ENCODE data around the gene B3GNT4.

The B3GNT4 gene

DNA sequence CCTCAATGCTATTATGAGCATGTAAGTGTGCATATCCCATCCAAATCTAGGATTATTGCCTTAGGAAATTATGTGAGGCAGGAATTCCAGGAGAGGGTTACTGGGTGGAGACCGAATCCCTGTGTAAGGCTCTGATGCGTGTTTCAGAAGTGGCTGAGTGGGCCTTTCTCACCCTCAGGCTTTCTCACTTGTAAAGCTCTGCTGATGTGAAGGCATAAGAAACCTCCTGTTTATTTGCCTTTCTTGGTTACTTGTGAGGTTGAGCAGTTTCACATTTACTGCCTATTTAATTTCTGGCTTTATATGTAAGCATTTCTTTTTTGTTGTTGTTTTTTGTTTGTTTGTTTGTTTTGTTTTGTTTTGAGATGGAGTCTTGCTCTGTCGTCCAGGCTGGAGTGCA lies 40.5 kb upstream of the B3GNT4 start:
- no peak overlapping the region for H3K4me3 ChIP-seq (ENCODE audit: low read depth, low read length)
- no peak for TF ChIP-seq CTCF (IDR thresholded peaks at IDR 0.05; ENCODE audit: borderline replicate concordance, insufficient read depth, low read depth, low read length)

DNA sequence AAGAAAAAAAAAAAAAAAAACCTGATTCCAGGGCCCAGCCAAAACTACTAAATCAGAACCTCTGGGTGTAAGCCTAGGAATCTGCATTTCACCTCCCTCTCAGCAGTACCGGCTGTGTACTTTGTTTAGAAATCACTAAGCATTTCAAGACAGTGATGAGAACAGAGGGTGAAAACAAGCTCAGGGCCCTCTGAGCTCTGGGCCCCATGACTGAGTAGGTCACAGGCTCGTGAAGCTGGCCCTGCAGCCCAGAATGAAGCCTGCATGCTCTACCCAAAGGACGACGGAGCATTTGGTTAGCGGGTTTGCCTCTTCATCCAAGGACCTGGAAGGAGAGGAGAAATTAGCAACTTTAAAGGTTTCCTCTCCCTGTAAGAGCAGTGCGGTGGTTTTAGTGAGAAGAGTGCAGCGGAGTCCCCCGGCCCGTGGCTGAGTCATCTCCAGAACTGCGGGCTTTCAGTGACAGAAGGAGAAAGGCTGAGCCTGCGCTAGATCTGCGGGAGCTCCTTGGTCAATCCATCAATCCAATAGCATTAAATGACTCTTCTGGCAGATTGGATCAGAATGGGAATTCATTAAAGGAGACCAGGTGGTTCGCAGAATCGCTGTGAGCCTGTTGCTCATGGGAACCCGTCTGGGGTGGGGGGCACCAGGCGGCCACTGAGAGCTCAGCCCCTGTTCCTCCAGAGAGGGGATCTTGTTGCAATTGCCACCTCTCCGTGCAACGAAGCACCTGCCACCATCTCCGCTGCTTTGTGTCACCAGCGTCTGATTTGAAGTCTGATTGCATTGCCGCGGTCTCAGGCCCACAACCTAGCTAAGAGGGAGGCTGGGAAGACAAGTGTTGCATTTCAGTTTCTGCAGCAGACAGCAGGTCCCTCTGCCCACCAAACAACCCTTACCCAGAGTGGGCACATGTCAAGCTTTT lies 36.8 kb upstream of the B3GNT4 start:
- TF ChIP-seq CTCF (IDR thresholded peaks at IDR 0.05; ENCODE audit: borderline replicate concordance, insufficient read depth, low read depth, low read length), result no peak
- no peak overlapping the region for H3K4me3 ChIP-seq (ENCODE audit: low read depth, low read length)

GRCh38 chr12:122167356-122167925 lies 36.1 kb upstream of the B3GNT4 start:
- no peak for TF ChIP-seq CTCF (IDR thresholded peaks at IDR 0.05; ENCODE audit: borderline replicate concordance, insufficient read depth, low read depth, low read length)
- H3K4me3 ChIP-seq (ENCODE audit: low read depth, low read length), result no peak overlapping the region

DNA sequence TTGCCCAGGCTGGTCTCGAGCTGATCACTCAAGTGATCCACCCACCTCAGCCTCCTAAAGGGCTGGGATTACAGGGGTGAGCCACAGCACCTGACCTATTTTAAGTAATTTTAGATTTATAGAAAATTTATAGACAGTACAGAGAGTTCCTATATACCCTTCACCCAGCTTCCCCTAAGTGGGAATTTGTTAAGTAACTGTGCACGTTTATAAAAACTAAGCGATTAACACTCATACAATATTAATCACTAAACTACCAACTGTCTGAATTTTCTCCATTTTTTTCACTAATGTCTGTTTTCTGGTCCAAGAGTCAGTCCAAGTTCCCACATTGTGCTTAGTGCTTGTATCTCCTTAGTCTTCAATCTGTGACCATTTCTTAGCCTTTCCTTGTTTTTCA lies 35.0 kb upstream of the B3GNT4 start:
- no peak for TF ChIP-seq CTCF (IDR thresholded peaks at IDR 0.05; ENCODE audit: borderline replicate concordance, insufficient read depth, low read depth, low read length)
- no peak overlapping the region for H3K4me3 ChIP-seq (ENCODE audit: low read depth, low read length)

GRCh38 chr12:122171399-122171798 lies 32.1 kb upstream of the B3GNT4 start:
- TF ChIP-seq CTCF (IDR thresholded peaks at IDR 0.05; ENCODE audit: borderline replicate concordance, insufficient read depth, low read depth, low read length), result no peak
- H3K4me3 ChIP-seq (ENCODE audit: low read depth, low read length), result no peak overlapping the region

DNA sequence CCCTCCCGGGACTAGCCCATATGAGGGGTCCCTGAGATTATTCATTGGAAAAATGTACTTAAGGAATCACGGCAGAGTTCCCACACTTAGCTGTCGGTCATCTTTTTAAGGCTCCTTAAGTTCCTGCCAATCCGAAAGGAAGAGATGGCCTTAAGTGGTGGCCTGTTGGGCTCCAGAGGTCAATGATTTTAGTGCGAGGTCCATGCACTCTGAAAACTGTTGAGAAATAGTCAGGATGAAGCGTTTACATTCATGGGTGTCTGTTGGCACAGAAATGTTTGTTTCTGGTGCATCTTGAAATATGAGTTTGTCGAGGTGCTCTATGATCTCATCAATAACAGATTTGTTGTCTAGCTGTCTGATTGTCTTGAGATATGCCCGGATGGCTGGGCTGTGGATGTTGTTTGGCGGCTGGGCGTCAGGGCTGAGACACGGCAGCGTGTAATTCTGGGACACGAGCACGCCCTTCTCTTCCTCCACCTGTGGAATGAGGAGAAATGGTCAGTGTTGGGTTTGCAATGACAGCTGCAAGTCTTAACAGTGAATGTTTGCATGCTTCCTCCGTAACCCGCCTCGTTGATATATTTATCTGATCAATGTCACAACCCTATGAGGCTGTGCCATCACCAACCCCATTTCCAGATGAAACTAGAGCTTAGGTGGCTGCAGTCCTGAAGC lies 31.1 kb upstream of the B3GNT4 start:
- no peak overlapping the region for H3K4me3 ChIP-seq (ENCODE audit: low read depth, low read length)
- no peak for TF ChIP-seq CTCF (IDR thresholded peaks at IDR 0.05; ENCODE audit: borderline replicate concordance, insufficient read depth, low read depth, low read length)

Measured in GM12875 (cell line).